22Rv1 (cell line): ENCODE measurements around the gene KLK1.

Experiments used
- CTCF ChIP-seq: fragments of 450-650 bp; IDR thresholded peaks from 2 replicates; pipeline ENCODE4 v1.5.1; 2017; ENCODE audit warnings: mild to moderate bottlenecking
- ZFX ChIP-seq: fragments of 450-650 bp; IDR thresholded peaks from 2 replicates; pipeline ENCODE4 v1.6.1; 2017; ENCODE audit warnings: antibody characterized with exemption, borderline replicate concordance

GRCh38 chr19:50803633-50804419 is 19.8 kb downstream of the KLK1 start:
- TF ChIP-seq CTCF (no peak), ZFX (no peak)
